ENCODE results near the gene DMWD.
A peak's percentile ranks its signal among the peaks of the same experiment; 100 is the strongest.

The DMWD gene

DNA sequence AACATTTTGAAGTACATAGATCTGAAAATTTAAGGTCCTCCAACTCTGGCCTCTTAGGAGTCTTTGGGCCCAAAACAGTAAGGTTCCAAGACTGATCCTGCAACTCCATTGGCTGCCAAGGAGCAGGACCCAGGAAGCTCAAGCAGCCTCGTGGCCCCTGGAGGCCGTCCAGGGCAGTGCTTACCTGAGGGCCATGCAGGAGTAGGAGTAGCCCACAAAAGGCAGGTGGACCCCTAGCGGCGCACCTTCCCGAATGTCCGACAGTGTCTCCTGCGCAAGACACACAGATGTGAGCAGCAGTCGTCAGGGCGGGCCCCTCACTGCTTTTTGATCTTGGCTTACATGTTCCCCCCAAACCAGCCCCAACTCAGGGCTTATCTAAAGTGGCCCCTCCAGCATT is 17.9 kb downstream of the DMWD start:
- no peak overlapping the region for H3K4me3 ChIP-seq
- no peak overlapping the region for H3K27ac ChIP-seq

DNA sequence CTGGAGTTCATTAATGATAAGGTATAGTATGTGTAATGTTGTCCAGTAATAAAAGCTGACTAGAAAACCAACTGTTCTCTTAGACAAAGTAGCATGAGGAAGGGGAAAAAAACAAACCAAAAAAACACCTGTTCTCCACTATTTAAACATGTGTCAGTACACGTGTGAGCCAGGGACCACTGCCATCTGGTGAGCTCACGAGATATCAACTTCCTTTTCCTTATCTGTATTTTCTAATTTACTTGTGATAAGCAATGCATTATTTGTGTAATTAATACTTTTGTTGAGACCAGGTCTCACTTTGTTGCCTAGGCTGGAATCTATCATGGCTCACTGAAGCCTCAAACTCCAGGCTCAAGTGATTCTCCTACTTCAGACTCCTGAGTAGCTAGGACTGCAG is 19.3 kb downstream of the DMWD start:
- no peak overlapping the region for H3K4me3 ChIP-seq
- H3K27ac ChIP-seq, result no peak overlapping the region

DNA sequence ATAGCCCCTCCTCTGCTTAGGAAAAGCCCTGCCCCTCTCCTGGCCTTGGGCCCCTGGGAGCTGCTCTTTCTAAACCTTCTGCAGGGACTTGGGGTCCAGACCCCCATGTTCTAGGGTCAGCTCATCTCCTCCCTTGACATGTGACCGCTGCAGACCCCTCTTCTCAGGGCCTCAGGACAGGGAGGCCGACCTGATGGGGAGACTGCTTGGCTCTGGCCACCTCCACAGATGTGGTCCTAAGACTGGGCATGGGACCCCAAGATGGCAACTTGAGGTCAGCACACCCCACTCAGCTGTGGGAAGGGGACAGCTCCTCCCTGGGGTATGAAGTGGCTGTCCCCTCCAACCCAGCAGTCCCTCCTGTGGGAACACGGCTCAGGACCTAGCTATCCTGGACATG is 19.7 kb downstream of the DMWD start:
- no peak overlapping the region for H3K4me3 ChIP-seq

DNA sequence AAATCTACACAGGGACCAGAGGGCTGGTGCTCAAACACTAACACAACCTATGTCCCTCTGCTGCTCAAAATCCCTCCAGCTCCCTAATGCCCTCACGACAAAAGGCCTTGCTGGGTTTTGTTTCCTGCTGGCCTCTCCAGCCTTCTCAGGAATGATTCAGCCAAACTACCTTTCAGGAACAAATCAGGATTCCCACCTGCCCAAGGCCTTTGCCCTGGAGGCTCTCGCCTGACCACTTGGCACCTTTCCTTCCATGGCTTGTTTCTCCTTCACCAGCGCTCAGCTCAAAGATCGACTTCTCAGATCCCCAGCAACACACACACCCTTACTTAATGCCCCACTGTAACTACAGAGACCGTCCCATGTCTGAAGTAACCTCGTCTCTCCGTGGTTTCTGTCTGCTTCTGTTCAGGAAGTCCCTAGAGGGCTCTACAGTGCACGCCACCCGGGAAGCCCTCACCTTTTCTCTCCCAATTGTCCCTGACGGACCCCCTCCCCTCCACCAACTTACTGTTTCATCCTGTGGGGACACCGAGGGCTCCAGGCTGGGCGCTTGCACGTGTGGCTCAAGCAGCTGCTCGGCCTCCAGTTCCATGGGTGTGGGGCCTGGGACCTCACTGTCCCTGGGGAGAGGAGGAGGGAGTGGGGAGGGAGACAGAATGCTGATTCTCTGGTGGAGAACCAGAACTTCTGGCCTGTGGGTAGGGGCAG is 20.4 kb downstream of the DMWD start:
- H3K27ac ChIP-seq, result no peak overlapping the region
- H3K4me3 ChIP-seq, result no peak overlapping the region

More for the DNA sequence above, 19.7 kb downstream of the DMWD start:
- H3K27ac ChIP-seq, result no peak overlapping the region

DNA sequence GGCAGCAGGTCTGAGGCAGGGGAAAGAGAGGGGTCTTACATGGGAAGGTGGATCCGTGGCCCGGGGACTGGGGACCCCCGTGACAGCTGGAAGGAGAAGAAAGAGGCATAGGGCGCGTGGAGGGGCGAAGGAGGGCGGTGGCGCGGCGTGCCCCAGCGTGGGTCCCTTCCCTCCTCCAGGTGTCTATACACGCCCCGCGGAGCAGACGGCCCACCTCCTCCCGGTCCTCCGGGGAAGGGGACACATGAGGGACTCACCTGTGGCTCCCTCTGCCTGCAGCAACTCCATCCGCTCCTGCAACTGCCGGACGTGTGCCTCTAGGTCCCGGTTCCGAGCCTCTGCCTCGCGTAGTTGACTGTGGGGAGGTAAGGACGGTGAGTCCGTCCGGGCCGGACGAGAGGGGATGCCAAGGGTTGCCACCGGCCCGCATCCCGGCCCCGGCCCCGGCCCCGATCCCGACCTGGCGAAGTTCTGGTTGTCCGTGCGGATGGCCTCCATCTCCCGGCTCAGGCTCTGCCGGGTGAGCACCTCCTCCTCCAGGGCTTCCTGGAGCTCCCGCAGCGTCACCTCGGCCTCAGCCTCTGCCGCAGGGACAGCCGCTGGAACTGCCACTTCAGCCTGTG is 21.2 kb downstream of the DMWD start:
- Histone ChIP-seq H3K27ac (peak overlapping the region in 5 of 21 experiments; percentile 12 to 84 (median 65)), H3K4me3 (peak overlapping the region in 1 of 7 experiments; percentile 78)

DNA sequence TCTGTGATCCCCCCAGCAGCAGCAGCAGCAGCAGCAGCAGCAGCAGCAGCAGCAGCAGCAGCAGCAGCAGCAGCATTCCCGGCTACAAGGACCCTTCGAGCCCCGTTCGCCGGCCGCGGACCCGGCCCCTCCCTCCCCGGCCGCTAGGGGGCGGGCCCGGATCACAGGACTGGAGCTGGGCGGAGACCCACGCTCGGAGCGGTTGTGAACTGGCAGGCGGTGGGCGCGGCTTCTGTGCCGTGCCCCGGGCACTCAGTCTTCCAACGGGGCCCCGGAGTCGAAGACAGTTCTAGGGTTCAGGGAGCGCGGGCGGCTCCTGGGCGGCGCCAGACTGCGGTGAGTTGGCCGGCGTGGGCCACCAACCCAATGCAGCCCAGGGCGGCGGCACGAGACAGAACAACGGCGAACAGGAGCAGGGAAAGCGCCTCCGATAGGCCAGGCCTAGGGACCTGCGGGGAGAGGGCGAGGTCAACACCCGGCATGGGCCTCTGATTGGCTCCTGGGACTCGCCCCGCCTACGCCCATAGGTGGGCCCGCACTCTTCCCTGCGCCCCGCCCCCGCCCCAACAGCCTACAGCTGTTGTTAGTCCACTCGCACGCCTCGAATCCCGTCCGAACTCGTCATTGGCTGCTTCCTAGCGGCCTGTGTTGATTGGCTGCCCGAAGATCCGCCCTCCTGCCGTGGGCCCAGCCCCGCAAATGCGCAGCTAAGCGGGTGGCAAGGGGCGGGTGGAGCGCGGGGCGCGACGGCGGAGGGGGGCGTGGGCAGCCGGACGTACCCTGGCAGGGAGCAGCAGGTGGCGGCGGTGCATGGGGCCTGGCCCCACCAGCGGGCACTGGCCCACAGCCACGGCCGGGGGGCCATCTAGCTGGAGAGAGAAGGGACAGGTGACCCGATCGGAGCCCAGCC is 22.2 kb downstream of the DMWD start:
- H3K27ac ChIP-seq, result peak overlapping the region in 20 of 21 experiments; percentile 28 to 97 (median 78)

DNA sequence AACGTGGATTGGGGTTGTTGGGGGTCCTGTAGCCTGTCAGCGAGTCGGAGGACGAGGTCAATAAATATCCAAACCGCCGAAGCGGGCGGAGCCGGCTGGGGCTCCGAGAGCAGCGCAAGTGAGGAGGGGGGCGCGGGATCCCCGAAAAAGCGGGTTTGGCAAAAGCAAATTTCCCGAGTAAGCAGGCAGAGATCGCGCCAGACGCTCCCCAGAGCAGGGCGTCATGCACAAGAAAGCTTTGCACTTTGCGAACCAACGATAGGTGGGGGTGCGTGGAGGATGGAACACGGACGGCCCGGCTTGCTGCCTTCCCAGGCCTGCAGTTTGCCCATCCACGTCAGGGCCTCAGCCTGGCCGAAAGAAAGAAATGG is 22.8 kb downstream of the DMWD start:
- Histone ChIP-seq H3K4me3 (peak overlapping the region; percentile 49 to 79 (median 74)), H3K27ac (peak overlapping the region in 20 of 21 experiments; percentile 28 to 97 (median 78))

More for the DNA sequence above, 22.2 kb downstream of the DMWD start:
- H3K4me3 ChIP-seq, result peak overlapping the region; percentile 49 to 79 (median 74)

DNA sequence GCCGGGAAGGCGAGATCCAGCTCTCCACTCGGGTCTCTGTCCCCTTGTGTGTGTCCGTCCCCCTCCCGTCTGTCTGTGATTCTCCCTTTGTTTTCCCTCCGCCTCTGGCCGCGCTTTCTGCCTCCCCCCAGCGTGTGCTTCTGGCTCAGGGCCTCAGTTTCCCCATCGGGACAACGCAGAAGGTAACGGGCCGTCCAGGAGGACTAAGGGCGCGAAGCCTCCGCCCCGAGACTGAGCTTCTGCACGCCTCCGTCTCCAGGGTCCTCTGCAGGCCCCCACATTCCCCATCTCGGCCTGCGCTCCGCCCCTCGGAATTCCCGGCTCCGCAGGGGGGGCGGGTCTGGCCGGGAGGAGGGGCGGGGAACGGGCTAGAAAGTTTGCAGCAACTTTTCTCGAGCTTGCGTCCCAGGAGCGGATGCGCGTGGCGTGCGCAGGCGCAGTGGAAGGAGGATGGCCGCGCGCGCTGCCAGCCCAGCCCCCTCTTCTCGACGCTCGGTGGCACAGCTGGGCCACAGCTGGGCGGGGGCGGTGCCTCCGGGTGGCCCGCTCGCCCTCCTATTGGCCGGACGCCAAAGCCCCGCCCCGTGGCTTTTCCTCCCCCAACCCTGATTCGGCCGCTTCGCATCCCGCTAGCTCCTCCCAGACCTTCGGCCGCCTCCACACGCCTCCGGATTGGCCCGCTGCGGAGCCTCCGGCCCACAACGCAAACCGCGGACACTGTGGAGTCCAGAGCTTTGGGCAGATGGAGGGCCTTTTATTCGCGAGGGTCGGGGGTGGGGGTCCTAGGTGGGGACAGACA is 23.5 kb downstream of the DMWD start, which contains the start of gene SIX5:
TSS of gene SIX5 (minus strand) at position 269 of the 799 bp plus-strand sequence. CDS start 408 bp downstream, outside the sequence.
- Histone ChIP-seq H3K27ac (peak within 1 kb of the TSS; percentile 57 to 97 (median 89)), H3K4me3 (peak within 1 kb of the TSS; percentile 49 to 79 (median 74))

DNA sequence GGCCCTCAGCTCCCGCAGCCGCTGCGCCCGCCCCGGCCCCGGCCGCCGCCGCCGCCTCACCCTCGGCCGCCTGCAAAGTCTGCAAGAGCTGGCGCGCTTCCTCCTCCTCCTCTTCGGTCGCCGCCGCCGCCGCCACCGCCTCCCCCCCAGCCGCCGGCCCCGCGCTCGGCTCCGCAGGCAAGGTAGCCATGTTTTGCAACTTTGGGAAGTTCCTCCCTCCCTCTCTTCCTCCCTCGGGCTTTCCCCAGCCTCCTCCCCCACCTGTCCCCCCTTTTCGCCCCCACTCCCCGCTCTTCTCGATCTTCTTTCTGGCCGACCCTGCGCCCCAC is 24.0 kb downstream of the DMWD start:
- peak overlapping the region; percentile 57 to 97 (median 89) for H3K27ac ChIP-seq

DNA sequence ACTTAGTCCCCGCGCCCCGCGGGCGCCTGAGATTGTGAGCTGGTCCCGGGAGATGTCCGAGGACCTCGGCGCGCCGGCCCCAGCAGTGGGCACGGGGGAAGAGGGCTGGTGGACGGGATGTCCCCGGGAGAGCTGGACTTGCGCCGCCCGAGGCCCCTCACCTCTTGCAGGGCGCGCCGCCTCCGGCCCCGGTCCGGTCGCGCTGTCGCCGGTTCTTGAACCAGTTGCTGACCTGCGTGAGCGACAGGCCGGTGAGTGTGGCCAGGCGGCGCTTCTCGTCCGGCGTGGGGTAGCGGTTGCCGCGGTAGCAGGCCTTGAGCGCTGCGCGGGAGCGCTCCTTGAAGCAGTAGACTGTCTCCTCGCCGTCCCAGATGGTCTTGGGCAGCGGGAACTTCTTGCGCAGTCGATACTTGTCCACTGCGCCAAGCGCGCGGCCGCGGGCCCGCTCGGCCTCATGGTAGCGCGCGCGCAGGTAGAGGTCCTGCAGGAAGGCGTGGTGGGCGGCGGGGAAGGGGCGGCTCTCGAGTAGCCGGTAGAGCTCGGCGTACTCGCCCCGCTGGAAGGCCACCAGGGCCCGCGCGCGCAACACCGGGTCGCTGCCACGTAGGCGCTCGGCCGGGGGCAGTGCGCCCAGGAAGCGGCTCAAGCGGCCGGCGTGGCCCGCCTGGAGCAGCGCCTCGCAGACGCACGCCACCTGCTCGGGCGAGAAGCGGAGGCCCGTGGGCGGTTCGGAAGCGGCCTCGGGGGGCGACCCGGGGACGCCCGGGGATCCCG is 24.6 kb downstream of the DMWD start:
- H3K27ac ChIP-seq, result peak overlapping the region; percentile 57 to 97 (median 89)
- peak overlapping the region; percentile 49 to 79 (median 74) for H3K4me3 ChIP-seq

More for the DNA sequence above, 24.0 kb downstream of the DMWD start:
- H3K4me3 ChIP-seq, result peak overlapping the region; percentile 49 to 79 (median 74)

DNA sequence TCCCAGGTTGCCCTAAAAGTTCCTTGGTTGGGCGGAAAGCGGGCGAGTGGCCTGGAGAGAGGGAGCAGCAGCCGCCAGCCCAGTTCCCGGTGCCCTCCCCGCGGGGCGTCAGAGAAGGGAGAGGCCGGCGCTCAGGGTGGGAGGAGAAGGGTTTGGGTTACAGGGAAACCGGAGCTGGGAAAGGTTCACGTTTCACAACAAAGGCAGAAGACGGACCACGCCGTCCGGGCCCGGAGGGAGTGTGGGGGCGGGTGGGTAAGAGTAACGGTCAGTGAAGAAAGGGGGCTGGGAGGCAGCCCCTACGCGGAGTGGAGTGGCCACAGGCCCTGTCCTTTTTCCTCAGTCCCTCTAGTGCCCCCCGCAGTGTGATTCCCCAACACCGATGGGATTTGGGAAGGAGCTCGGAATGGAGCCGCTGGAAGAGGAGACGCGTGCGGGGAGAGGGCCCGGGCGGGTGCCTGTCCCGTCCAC is 25.2 kb downstream of the DMWD start:
- H3K27ac ChIP-seq, result peak overlapping the region in 20 of 21 experiments; percentile 72 to 97 (median 89)
- peak overlapping the region; percentile 49 to 79 (median 74) for H3K4me3 ChIP-seq

DNA sequence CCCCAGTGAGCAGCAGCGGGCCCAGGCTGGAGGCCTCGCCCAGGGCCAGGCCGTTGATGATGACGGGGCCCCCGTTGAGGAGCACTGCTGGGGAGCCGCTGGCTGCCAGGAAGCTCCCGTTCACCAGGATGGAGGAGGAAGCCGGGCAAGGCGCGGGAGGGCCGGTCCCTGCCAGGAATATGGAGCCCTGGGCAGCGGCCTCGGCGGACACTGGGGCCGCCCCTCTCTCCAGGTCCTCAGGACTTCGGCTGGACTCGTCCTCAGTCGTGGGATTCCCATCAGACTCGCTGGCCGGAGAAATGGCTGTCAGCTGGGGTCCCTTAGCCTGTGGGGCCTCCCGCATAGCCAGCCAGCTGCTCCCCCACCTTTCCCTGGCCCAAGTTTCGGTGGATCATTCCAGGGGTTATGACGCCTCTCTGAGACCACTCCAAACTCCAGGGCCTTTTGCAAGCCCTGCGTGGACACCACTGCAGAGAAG is 25.7 kb downstream of the DMWD start:
- peak overlapping the region in 19 of 21 experiments; percentile 67 to 97 (median 89) for H3K27ac ChIP-seq
- peak overlapping the region; percentile 49 to 79 (median 74) for H3K4me3 ChIP-seq

DNA sequence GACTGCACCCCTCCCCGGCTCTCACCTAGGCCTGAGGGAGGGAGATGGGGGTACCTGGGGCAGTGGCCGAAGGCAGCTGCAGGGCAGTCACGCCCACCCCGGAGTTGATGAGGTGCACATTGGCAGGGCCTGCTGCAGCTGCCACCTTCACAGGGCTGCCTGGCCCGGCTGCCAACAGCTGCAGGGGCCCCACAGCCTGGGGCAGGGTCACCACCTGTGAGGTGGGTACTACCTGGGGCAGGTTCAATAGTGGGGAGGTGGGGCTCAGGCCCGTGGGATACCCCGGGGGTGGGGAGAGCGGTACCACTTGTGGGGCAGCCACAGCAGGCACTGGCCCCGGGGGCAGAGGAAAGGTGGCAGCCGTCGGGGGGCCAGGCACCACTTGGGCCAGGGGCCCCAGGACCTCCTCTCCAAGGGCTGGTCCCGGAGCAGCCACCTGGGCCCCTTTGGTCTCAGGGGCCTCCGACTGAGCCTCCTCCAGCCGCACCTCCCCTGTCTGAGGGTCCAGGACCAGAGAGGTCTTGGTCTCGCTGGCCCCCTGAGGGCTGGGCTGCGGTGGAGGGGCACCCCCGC is 26.3 kb downstream of the DMWD start:
- Histone ChIP-seq H3K4me3 (peak overlapping the region in 5 of 7 experiments; percentile 49 to 78 (median 74)), H3K27ac (peak overlapping the region in 18 of 21 experiments; percentile 67 to 97 (median 88))

DNA sequence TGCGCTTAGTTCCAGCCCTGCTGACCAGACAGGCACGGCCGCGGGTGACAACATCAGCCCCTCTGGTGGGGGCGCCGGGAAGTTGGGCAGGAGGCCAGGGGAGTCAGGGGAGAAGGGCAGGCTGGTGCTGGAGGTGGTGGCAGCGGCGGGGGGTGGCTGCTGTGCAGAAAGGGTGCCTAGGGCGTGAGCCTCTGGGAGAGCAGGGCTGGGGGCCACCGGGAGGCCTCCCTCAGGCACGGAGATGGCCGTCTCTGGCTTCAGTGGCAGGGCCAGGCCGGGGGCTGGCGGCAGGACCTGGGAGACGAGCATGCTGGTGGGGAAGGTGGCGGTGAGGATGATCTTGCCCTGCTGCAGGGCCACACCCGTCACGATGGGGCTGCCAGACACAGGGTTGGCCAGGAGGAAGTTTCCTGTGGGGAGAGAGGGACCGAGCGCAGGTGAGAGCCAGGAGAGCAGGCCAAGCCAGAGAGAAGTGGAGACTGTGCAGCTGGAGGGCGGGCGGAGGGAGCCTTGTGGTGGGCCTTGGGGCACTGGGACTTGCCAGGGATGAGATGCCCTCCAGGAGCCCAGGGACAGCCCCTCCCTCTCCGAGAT is 26.8 kb downstream of the DMWD start:
- Histone ChIP-seq H3K4me3 (no peak overlapping the region), H3K27ac (peak overlapping the region in 7 of 21 experiments; percentile 72 to 88 (median 84))

DNA sequence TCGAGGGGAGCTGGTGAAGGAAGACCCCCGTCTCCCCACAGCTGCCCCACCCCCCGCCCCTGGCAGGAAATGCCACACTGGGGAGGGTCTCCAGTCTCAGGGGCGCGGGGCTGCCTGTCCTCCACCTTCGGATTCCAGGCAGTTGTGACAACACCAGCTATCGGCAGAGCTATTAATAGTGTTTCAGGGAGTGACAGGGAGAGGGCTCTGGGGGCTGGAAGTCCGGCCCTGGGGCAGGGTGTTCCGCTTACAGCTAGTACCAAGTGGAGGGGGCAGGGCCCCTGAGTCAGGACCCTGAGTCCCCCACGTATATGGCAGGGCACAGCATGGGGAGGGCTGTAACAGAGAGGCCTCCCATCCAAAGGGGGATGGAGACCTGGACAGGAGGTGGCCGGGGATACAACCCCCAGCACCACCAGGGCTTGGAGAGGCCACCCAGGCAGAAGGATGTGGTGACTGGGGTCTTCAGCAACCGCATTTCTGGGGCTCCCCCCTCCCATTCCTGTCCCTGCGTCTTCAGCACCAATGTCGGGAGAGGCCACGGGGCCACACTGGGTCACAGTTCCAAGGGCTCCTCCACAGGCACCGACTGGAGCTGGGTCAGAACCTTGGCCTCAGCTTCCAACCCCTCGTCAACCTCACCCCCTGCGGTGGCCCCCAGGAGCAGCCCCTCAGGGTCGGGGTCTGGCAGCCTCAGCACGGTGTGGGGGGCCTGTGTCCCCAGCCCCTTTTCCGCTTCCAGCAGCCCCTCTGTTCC is 27.5 kb downstream of the DMWD start:
- no peak overlapping the region for H3K4me3 ChIP-seq
- peak overlapping the region in 1 of 21 experiments; percentile 72 for H3K27ac ChIP-seq

DNA sequence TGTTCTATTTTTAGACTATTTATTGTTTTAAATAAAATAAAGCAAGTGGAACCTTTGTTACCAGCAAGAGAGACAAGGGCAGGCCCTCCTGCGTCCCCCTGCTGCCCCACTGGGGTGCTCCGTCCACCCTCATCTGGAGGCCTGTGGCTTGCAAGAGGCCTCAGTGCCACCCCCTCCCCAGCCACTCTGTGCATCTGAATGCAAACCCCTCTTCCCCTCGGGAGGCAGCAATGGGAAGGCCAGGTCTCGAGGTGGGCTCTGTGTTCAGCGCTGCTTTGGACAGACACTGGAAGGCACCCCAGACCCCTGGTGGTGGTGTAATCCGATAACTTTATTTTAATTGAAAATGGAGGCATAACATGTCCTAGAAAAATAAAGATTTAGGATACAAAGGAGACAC is 28.2 kb downstream of the DMWD start:
- Histone ChIP-seq H3K4me3 (no peak overlapping the region), H3K27ac (no peak overlapping the region)
